Measurements from ENCODE around the gene DAAM1.

- TF ChIP-seq POLR2A (IDR thresholded peaks at IDR 0.05): no peak
- TF ChIP-seq POLR2AphosphoS5 (IDR thresholded peaks at IDR 0.05): no peak
Measured at GRCh38 chr14:59199614-59200013, 11.1 kb downstream of the DAAM1 start.
